Measurements from ENCODE around the gene CIAO3.

DNA sequence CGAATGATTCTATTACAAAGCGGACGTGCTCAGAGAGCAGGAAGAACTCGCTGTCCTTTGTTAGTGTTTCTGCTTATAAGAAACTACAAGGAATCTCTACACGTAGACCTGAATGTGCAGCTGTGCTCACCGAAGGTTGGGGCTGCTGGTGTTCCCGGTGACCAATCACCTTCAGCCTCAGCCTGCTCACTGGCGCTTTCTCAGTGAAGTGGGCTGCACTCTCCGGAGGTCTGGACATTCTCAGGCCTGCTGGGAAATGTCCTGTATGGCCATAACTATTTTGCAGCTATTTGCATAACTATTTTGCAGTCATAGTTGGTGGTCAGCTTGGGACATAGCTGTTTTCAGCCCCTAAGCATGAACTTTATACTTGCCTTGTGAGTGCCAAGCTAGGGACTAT, 9.7 kb upstream of the CIAO3 start:
- TF ChIP-seq POLR2A (IDR thresholded peaks at IDR 0.05) (no peak), EP300 (IDR thresholded peaks at IDR 0.05) (no peak)
- TF ChIP-seq, protein P1, sequence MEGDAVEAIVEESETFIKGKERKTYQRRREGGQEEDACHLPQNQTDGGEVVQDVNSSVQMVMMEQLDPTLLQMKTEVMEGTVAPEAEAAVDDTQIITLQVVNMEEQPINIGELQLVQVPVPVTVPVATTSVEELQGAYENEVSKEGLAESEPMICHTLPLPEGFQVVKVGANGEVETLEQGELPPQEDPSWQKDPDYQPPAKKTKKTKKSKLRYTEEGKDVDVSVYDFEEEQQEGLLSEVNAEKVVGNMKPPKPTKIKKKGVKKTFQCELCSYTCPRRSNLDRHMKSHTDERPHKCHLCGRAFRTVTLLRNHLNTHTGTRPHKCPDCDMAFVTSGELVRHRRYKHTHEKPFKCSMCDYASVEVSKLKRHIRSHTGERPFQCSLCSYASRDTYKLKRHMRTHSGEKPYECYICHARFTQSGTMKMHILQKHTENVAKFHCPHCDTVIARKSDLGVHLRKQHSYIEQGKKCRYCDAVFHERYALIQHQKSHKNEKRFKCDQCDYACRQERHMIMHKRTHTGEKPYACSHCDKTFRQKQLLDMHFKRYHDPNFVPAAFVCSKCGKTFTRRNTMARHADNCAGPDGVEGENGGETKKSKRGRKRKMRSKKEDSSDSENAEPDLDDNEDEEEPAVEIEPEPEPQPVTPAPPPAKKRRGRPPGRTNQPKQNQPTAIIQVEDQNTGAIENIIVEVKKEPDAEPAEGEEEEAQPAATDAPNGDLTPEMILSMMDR (IDR thresholded peaks at IDR 0.05): no peak
